Fibroblast of the aortic adventitia (primary cell): Measurements from ENCODE around the gene LEFTY1. TPM values are rescaled to one million over a fixed set of nuclear protein-coding genes. Genes with fewer than 3 reads are reported as not detected.
"Not testable (repeated sequence)": the region's sequence is repeated elsewhere in the genome, so short reads cannot be mapped to it uniquely, and the experiment has no call there.

Experiments used
- DNase-seq: peaks from one replicate; pipeline ENCODE4 v3.0.0-alpha.2; 2010; ENCODE audit warnings: low read depth
- H3K4me3 ChIP-seq: 2 replicates; pipeline ENCODE4 v1.5.1; 2011; ENCODE audit warnings: low read depth, mild to moderate bottlenecking, control low read depth, low read length, moderate library complexity
- small RNA-seq: library from RNA; depleted of rRNA; stranded (forward); fragments of <200 nt; gene quantifications from one replicate; pipeline ENCODE3, GENCODE V24; 2012
- total RNA-seq: library from RNA; depleted of rRNA; stranded (reverse); fragments of >200 nt; gene quantifications from 2 replicates; pipeline ENCODE4 v1.2.3, GENCODE V29; 2012; ENCODE audit warnings: low replicate concordance
- TF ChIP-seq, protein P1 (sequence below): IDR thresholded peaks from 2 replicates; pipeline ENCODE4 v1.5.1; 2011; ENCODE audit warnings: mild to moderate bottlenecking, low read length, control low read depth, inconsistent platforms; ENCODE audit not compliant: insufficient read depth

The LEFTY1 gene
- total RNA-seq, 1 donor: not detected

DNA sequence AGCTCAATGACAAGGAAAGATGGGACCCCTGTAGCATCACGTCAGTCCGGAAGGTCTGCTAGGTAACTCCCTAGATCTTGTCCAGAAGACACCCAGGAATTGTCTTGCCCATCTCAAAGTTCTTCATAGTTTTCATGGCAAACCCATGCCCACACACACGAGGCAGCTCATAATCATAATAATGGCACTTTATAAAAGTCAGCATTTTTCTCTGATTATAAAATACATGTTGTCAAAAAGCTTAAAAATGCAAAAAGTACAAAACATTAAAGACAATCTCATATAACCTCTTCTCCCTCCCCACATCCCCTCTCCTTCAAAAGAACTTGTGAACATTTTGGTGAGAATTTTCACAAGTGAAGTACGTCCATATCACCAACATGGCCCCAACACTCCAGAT, 48.2 kb downstream of the LEFTY1 start:
- TF ChIP-seq, protein P1, sequence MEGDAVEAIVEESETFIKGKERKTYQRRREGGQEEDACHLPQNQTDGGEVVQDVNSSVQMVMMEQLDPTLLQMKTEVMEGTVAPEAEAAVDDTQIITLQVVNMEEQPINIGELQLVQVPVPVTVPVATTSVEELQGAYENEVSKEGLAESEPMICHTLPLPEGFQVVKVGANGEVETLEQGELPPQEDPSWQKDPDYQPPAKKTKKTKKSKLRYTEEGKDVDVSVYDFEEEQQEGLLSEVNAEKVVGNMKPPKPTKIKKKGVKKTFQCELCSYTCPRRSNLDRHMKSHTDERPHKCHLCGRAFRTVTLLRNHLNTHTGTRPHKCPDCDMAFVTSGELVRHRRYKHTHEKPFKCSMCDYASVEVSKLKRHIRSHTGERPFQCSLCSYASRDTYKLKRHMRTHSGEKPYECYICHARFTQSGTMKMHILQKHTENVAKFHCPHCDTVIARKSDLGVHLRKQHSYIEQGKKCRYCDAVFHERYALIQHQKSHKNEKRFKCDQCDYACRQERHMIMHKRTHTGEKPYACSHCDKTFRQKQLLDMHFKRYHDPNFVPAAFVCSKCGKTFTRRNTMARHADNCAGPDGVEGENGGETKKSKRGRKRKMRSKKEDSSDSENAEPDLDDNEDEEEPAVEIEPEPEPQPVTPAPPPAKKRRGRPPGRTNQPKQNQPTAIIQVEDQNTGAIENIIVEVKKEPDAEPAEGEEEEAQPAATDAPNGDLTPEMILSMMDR: no peak
- no peak overlapping the region for H3K4me3 ChIP-seq
- DNase-seq: no peak

DNA sequence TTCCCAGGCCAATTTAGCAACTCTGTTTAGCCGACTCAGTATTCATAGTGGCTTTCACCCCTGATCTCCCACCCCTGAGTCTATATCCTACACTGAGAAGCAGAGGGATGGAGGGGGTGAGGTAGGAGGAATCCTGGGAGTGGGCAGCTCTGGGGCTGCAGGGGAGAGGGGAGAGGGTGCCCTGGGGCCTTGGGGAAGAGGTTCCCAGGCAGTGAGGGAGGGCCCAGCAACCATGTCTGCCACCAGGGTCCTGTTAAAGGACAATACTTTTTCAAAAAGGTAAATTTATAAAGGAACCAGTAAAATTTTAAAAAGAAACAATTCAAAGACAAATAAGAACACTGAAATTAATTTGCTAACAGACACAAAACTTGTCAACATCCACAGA, 48.7 kb downstream of the LEFTY1 start:
- DNase-seq: no peak
- TF ChIP-seq, protein P1: no peak
- H3K4me3 ChIP-seq: no peak overlapping the region

DNA sequence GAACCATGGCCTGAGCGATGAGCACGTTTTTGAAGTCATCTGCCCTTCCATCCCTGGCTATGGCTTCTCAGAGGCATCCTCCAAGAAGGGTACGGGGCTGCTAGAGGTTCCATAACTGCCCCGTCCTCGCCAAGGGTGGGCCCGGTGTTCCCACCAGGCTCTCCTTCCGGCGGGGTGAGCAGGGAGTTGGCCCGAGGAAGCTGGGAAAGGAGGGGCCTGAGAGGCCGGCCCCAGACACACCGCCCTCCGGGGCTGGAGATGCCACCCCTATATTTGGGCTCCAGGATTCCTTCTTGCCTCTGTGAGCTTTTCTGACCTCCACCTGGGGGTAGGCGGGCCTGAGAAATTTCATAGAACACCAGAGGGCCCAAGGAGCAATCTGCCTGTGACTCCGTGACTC, 50.2 kb downstream of the LEFTY1 start:
- no peak overlapping the region for H3K4me3 ChIP-seq
- no peak for DNase-seq
- TF ChIP-seq, protein P1: no peak

DNA sequence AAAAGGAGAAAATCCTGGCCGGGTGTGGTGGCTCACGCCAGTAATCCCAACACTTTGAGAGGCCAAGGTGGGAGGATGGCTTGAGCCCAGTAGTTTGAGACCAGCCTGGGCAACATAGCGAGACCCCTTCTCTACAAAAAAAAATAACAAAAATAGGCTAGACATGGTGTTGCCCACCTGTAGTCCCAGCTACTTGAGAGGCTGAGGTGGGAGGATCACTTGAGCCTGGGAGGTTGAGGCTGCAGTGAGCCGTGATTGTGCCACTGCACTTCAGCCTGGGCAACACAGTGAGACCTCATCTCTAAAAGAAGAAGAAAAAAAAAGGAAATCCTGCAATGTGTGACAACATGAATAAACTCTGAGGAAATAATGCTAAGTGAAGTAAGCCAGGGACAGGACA, 52.6 kb downstream of the LEFTY1 start:
- not testable (repeated sequence) for H3K4me3 ChIP-seq, DNase-seq

Small RNAs within 50 kb of the gene (small RNA-seq; reads per million reads assigned to genes)
- gene AL117348.1: not detected

Other genes with a start within 250 kb of the LEFTY1 start
- gene ENAH, start 236.0 kb downstream of the LEFTY1 start, total RNA-seq: 131 and 148 TPM in 2 replicates
- gene SRP9, start 111.3 kb downstream of the LEFTY1 start, total RNA-seq: 117 and 330 TPM in 2 replicates
- gene EPHX1, start 79.0 kb downstream of the LEFTY1 start, total RNA-seq: 39.4 and 57.6 TPM in 2 replicates
- gene TMEM63A, start 6.8 kb downstream of the LEFTY1 start, total RNA-seq: 21.4 and 26.4 TPM in 2 replicates
- 13.9 and 34.3 TPM in 2 replicates for gene PYCR2, start 35.1 kb upstream of the LEFTY1 start, total RNA-seq
- gene LEFTY2, start 52.1 kb upstream of the LEFTY1 start, total RNA-seq: 0.09 TPM in 1 of 2 replicates, not detected in the other
- 21.6 and 26.2 TPM in 2 replicates for gene SDE2, start 110.2 kb upstream of the LEFTY1 start, total RNA-seq
- 56.7 and 164 TPM in 2 replicates for gene H3-3A, start 173.6 kb upstream of the LEFTY1 start, total RNA-seq